HepG2 (cell line): ENCODE results near the gene KLHL11. TPM values are rescaled to one million over a fixed set of nuclear protein-coding genes. Genes with fewer than 3 reads are reported as not detected.

Experiments used
- CHD2 ChIP-seq: IDR thresholded peaks from 2 replicates; pipeline ENCODE4 v1.6.1; 2011; ENCODE audit warnings: low read depth, low read length, improper control_type of control experiment
- HHEX ChIP-seq: IDR thresholded peaks from 2 replicates; pipeline ENCODE4 v1.6.1; 2016; ENCODE audit warnings: control low read depth
- JUND ChIP-seq: sonication (generic); formaldehyde crosslinking; IDR thresholded peaks from 2 replicates; pipeline ENCODE4 v1.8.0; 2022; ENCODE audit warnings: mild to moderate bottlenecking, missing genetic modification reagents
- MAF1 ChIP-seq: sonication (generic); formaldehyde crosslinking; IDR thresholded peaks from 2 replicates; pipeline ENCODE4 v1.5.0; 2020; ENCODE audit warnings: missing genetic modification reagents, borderline replicate concordance
- PLRG1 ChIP-seq: fragments of 450-650 bp; conservative IDR thresholded peaks from 2 replicates; pipeline ENCODE4 v1.6.1; 2016
- POLR2AphosphoS5 ChIP-seq: IDR thresholded peaks from 2 replicates; pipeline ENCODE4 v1.6.1; 2012; ENCODE audit warnings: low read depth, low read length
- SIN3B ChIP-seq: fragments of 150-350 bp; IDR thresholded peaks from 2 replicates; pipeline ENCODE4 v1.6.1; 2014; ENCODE audit warnings: low read length
- SIX4 ChIP-seq: sonication (generic); formaldehyde crosslinking; IDR thresholded peaks from 2 replicates; pipeline ENCODE4 v1.4.0; 2020; ENCODE audit warnings: missing genetic modification reagents
- SMAD3 ChIP-seq: sonication (generic); formaldehyde crosslinking; IDR thresholded peaks from 2 replicates; pipeline ENCODE4 v1.4.0; 2020; ENCODE audit warnings: missing genetic modification reagents
- SNAPC2 ChIP-seq: sonication (generic); formaldehyde crosslinking; IDR thresholded peaks from 2 replicates; pipeline ENCODE4 v1.8.1; 2022; ENCODE audit warnings: mild to moderate bottlenecking, missing genetic modification reagents
- SYNCRIP ChIP-seq: fragments of 200-400 bp; formaldehyde crosslinking; IDR thresholded peaks from 2 replicates; pipeline ENCODE4 v1.6.1; 2018; ENCODE audit warnings: mild to moderate bottlenecking, low read depth, low read length; ENCODE audit not compliant: insufficient read depth
- TBL1XR1 ChIP-seq: fragments of 150-350 bp; IDR thresholded peaks from 2 replicates; pipeline ENCODE4 v1.6.1; 2014; ENCODE audit warnings: borderline replicate concordance, low read length; ENCODE audit not compliant: partially characterized antibody
- ZKSCAN8 ChIP-seq: IDR thresholded peaks from 2 replicates; pipeline ENCODE4 v1.6.1; 2016; ENCODE audit warnings: borderline replicate concordance, missing genetic modification reagents, missing compliant biosample characterization
- ZNF431 ChIP-seq: sonication (generic); formaldehyde crosslinking; IDR thresholded peaks from 2 replicates; pipeline ENCODE4 v1.9.0; 2022; ENCODE audit warnings: missing genetic modification reagents, low read depth, mild to moderate bottlenecking, borderline replicate concordance
- polyA plus RNA-seq, 8 experiments: library from polyadenylated mRNA; depleted of rRNA in 3 of 8; stranded (reverse) in 7 of 8; unstranded in 1 of 8; fragments of >200 nt; fragmentation: Illumina TruSeq in 4 of 8; extraction: Trizol in 4 of 8; gene quantifications; 2 replicates each; pipeline versions ENCODE4 v1.2.1 to v1.2.3, GENCODE V29; 2011 to 2016; ENCODE audit warnings: low read depth in 4 of 8, missing spikeins in 1 of 8, mixed read lengths in 1 of 8; ENCODE audit not compliant: insufficient read depth in 1 of 8
- total RNA-seq, 5 experiments: library from RNA; depleted of rRNA; stranded (reverse); fragments of >200 nt; fragmentation: Illumina TruSeq; extraction: Trizol; gene quantifications; 2 replicates each; pipeline ENCODE4 v1.2.3, GENCODE V29; 2016; ENCODE audit warnings: low read depth in 1 of 5
- TF ChIP-seq, protein P1 (sequence below): sonication (generic); formaldehyde crosslinking; IDR thresholded peaks from 2 replicates; pipeline ENCODE4 v1.5.1; 2020; ENCODE audit warnings: mild to moderate bottlenecking, missing genetic modification reagents, borderline replicate concordance
- TF ChIP-seq, protein P2 (sequence below): sonication (generic); formaldehyde crosslinking; IDR thresholded peaks from 2 replicates; pipeline ENCODE4 v1.4.0; 2020; ENCODE audit warnings: missing genetic modification reagents
- TF ChIP-seq, protein P3 (sequence below): sonication (generic); formaldehyde crosslinking; IDR thresholded peaks from 2 replicates; pipeline ENCODE4 v1.4.0; 2020; ENCODE audit warnings: missing genetic modification reagents, mild to moderate bottlenecking, borderline replicate concordance
- TF ChIP-seq, protein P4 (sequence below): sonication (generic); formaldehyde crosslinking; IDR thresholded peaks from 2 replicates; pipeline ENCODE4 v1.4.0; 2020; ENCODE audit warnings: missing genetic modification reagents
- TF ChIP-seq, protein P5 (sequence below): sonication (generic); formaldehyde crosslinking; IDR thresholded peaks from 2 replicates; pipeline ENCODE4 v1.4.0; 2020; ENCODE audit warnings: missing genetic modification reagents
- TF ChIP-seq, protein P6 (sequence below): sonication (generic); formaldehyde crosslinking; IDR thresholded peaks from 2 replicates; pipeline ENCODE4 v1.4.0; 2020; ENCODE audit warnings: missing genetic modification reagents

The KLHL11 gene
- total and polyA plus RNA-seq, 2 of the 13 experiments (the other 11 are each of a cell fraction or from before 2014, with no cell fraction given), result 7.7 to 27.5 TPM

DNA sequence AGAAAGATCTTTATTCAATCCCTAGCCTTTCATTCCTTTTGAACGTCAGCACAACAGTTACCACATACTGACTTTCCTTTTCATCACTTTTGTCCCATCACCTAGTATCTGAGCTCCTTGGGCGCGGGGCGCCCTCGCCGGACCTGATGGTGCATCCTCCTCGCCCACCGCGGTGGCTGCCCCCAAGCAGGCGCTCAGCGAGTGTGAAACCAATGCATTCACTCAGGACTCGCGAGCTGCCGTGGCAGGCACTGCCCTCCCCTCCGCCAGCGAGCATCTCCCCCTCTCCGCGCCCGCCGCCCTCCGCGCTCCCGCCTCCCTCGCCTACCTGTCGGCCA lies 756 bp downstream of the KLHL11 start (continued):
- TF ChIP-seq, protein P1, sequence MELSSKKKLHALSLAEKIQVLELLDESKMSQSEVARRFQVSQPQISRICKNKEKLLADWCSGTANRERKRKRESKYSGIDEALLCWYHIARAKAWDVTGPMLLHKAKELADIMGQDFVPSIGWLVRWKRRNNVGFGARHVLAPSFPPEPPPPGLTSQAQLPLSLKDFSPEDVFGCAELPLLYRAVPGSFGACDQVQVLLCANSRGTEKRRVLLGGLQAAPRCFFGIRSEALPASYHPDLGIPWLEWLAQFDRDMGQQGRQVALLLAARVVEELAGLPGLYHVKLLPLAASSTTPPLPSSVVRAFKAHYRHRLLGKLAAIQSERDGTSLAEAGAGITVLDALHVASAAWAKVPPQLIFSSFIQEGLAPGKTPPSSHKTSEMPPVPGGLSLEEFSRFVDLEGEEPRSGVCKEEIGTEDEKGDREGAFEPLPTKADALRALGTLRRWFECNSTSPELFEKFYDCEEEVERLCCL, result no peak
- TF ChIP-seq ZKSCAN8 (CRISPR knock-in tag) (no peak), ZNF431 (CRISPR knock-in tag) (no peak), SMAD3 (no peak), PLRG1 (no peak), MAF1 (CRISPR knock-in tag) (0 out of 2 replicates have a peak, but pooled peaks have one; percentile 46), POLR2AphosphoS5 (no peak), SIN3B (no peak), TBL1XR1 (no peak), SNAPC2 (CRISPR knock-in tag) (0 out of 2 replicates have a peak, but pooled peaks have one; percentile 28), CHD2 (no peak), JUND (CRISPR knock-in tag) (no peak), HHEX (CRISPR knock-in tag) (no peak), SIX4 (no peak), SYNCRIP (no peak)
- TF ChIP-seq, protein P2, sequence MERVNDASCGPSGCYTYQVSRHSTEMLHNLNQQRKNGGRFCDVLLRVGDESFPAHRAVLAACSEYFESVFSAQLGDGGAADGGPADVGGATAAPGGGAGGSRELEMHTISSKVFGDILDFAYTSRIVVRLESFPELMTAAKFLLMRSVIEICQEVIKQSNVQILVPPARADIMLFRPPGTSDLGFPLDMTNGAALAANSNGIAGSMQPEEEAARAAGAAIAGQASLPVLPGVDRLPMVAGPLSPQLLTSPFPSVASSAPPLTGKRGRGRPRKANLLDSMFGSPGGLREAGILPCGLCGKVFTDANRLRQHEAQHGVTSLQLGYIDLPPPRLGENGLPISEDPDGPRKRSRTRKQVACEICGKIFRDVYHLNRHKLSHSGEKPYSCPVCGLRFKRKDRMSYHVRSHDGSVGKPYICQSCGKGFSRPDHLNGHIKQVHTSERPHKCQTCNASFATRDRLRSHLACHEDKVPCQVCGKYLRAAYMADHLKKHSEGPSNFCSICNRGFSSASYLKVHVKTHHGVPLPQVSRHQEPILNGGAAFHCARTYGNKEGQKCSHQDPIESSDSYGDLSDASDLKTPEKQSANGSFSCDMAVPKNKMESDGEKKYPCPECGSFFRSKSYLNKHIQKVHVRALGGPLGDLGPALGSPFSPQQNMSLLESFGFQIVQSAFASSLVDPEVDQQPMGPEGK, result peak; percentile 31
- TF ChIP-seq, protein P3, sequence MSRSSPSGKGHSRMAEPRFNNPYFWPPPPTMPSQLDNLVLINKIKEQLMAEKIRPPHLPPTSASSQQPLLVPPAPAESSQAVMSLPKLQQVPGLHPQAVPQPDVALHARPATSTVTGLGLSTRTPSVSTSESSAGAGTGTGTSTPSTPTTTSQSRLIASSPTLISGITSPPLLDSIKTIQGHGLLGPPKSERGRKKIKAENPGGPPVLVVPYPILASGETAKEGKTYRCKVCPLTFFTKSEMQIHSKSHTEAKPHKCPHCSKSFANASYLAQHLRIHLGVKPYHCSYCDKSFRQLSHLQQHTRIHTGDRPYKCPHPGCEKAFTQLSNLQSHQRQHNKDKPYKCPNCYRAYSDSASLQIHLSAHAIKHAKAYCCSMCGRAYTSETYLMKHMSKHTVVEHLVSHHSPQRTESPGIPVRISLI (CRISPR knock-in tag), result no peak
- TF ChIP-seq, protein P4, sequence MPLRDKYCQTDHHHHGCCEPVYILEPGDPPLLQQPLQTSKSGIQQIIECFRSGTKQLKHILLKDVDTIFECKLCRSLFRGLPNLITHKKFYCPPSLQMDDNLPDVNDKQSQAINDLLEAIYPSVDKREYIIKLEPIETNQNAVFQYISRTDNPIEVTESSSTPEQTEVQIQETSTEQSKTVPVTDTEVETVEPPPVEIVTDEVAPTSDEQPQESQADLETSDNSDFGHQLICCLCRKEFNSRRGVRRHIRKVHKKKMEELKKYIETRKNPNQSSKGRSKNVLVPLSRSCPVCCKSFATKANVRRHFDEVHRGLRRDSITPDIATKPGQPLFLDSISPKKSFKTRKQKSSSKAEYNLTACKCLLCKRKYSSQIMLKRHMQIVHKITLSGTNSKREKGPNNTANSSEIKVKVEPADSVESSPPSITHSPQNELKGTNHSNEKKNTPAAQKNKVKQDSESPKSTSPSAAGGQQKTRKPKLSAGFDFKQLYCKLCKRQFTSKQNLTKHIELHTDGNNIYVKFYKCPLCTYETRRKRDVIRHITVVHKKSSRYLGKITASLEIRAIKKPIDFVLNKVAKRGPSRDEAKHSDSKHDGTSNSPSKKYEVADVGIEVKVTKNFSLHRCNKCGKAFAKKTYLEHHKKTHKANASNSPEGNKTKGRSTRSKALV, result no peak
- TF ChIP-seq, protein P5, sequence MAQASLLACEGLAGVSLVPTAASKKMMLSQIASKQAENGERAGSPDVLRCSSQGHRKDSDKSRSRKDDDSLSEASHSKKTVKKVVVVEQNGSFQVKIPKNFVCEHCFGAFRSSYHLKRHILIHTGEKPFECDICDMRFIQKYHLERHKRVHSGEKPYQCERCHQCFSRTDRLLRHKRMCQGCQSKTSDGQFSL (CRISPR knock-in tag), result peak; percentile 60
- TF ChIP-seq, protein P6, sequence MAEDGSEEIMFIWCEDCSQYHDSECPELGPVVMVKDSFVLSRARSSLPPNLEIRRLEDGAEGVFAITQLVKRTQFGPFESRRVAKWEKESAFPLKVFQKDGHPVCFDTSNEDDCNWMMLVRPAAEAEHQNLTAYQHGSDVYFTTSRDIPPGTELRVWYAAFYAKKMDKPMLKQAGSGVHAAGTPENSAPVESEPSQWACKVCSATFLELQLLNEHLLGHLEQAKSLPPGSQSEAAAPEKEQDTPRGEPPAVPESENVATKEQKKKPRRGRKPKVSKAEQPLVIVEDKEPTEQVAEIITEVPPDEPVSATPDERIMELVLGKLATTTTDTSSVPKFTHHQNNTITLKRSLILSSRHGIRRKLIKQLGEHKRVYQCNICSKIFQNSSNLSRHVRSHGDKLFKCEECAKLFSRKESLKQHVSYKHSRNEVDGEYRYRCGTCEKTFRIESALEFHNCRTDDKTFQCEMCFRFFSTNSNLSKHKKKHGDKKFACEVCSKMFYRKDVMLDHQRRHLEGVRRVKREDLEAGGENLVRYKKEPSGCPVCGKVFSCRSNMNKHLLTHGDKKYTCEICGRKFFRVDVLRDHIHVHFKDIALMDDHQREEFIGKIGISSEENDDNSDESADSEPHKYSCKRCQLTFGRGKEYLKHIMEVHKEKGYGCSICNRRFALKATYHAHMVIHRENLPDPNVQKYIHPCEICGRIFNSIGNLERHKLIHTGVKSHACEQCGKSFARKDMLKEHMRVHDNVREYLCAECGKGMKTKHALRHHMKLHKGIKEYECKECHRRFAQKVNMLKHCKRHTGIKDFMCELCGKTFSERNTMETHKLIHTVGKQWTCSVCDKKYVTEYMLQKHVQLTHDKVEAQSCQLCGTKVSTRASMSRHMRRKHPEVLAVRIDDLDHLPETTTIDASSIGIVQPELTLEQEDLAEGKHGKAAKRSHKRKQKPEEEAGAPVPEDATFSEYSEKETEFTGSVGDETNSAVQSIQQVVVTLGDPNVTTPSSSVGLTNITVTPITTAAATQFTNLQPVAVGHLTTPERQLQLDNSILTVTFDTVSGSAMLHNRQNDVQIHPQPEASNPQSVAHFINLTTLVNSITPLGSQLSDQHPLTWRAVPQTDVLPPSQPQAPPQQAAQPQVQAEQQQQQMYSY (CRISPR knock-in tag), result no peak; the same call in 1 of the 2 replicates
